Transverse colon (tissue), 4 donors: ENCODE data around the gene PGAM2. TPM values are rescaled to one million over a fixed set of nuclear protein-coding genes. Genes with fewer than 3 reads are reported as not detected.

Experiments
- DNase-seq: peaks from one replicate; pipeline ENCODE4 v3.0.0-alpha.2; 2019
- H3K27ac ChIP-seq, 4 donors: fragments of 200-600 bp; sonication (generic); 2 replicates each; pipeline ENCODE4 v1.5.1; 2016 to 2018; ENCODE audit warnings: inconsistent platforms in 4 of 4
- H3K27me3 ChIP-seq: fragments of 200-600 bp; sonication (generic); 2 replicates; pipeline ENCODE4 v1.5.1; 2017; ENCODE audit warnings: inconsistent platforms
- H3K36me3 ChIP-seq, 4 donors: fragments of 200-600 bp; sonication (generic); 2 replicates each; pipeline ENCODE4 v1.5.1; 2017 to 2019; ENCODE audit warnings: inconsistent platforms in 4 of 4
- H3K4me1 ChIP-seq, 4 donors: fragments of 200-600 bp; sonication (generic); 2 replicates each; pipeline ENCODE4 v1.5.1; 2017 to 2020; ENCODE audit warnings: inconsistent platforms in 4 of 4
- H3K4me3 ChIP-seq, 4 donors: fragments of 200-600 bp; sonication (generic); 1 replicate in 1 of 4; 2 replicates in 3 of 4; pipeline versions ENCODE4 v1.5.1 to v1.6.1; 2017 to 2019; ENCODE audit warnings: inconsistent platforms in 4 of 4
- H3K9me3 ChIP-seq, 2 donors: fragments of 200-600 bp; sonication (generic); 2 replicates each; pipeline ENCODE4 v1.5.1; 2017 to 2019; ENCODE audit warnings: inconsistent platforms in 2 of 2
- EP300 ChIP-seq: sonication (generic); formaldehyde crosslinking; IDR thresholded peaks from one replicate; pipeline ENCODE4 v1.6.1; 2017; ENCODE audit warnings: antibody characterized with exemption, low read depth
- POLR2A ChIP-seq: fragments of 450-650 bp; IDR thresholded peaks from one replicate; pipeline ENCODE4 v1.6.1; 2016; ENCODE audit warnings: antibody characterized with exemption, mild to moderate bottlenecking, moderate library complexity
- POLR2AphosphoS5 ChIP-seq, 3 donors: sonication (generic); formaldehyde crosslinking; IDR thresholded peaks; one replicate each; pipeline ENCODE4 v1.6.1; 2016; ENCODE audit warnings: antibody characterized with exemption in 3 of 3
- WGBS, 2 donors: methylation state at CpG; one replicate each; pipeline ENCODE4 v1.1.5; 2018; ENCODE audit warnings: low coverage in 1 of 2; 5-methylcytosine and 5-hydroxymethylcytosine counted together
- in situ Hi-C, 4 donors: fragments of 200-750 bp; cut with MboI; loops; one replicate each; pipeline versions ENCODE4 v1.15.0 to v1.15.1; 2017; ENCODE audit warnings: low sequenced_read_pairs in 3 of 4, low pct_ligation_motif_present in 1 of 4, low pct_unique_long_range_greater_than_20kb in 1 of 4
- intact Hi-C: fragments of 100-400 bp; cut with DNase I; formaldehyde crosslinking; loops from one replicate; pipeline ENCODE4 v1.15.1; 2023; ENCODE audit warnings: low total_unique reads
- total RNA-seq, 4 donors: library from RNA; depleted of rRNA; stranded (reverse); fragments of >200 nt; gene quantifications; one replicate each; pipeline ENCODE4 v1.1.0, GENCODE V29; 2016
- TF ChIP-seq, protein P1 (sequence below), 5 experiments: fragments of 200-600 bp in 3 of 5; fragments of 450-650 bp in 2 of 5; sonication (generic) in 3 of 5; IDR thresholded peaks; 1 replicate in 2 of 5; 2 replicates in 3 of 5; pipeline ENCODE4 v1.5.1; 2016 to 2017; ENCODE audit warnings: antibody characterized with exemption in 5 of 5, inconsistent platforms in 3 of 5, mild to moderate bottlenecking in 2 of 5, moderate library complexity in 1 of 5

Gene PGAM2
- total RNA-seq, 4 donors from 2014 or later = 9.7 TPM; not detected in 3

DNA sequence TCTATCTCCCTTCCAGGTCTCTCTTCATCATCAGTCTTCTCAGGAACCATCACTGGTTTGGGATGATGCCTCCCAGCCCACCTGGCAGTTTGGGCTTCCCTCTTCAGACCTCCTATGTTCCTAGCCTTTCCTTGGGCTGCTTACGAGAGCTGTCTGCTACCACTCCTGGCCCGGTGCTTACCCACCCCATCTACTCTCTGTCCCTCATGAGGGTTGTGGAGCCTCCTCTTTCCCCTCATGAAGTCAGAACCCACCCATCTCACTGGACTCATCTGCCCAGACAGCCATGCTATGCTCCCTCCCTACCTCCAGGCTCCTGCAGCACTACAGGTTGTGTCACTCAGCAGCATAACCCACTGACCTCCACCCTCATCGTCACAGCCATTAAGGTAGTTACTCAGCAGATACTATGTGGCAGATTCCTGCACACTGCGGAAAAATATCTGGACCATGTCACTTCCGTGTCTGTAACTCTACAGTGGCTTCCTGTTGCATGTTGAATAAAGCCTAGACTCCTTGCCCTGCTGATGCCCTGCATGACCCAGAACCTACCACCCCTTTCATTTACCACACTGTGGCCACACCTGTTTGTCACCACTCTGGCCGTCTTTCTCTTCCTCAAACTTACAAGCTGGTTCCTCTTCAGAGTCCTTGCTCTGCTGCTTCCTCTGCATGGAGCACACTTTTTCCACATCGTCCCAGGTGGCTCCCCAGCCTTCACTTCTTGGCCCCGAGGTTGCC is 18.9 kb downstream of the PGAM2 start:
- Histone ChIP-seq H3K27me3 (no peaks in the 10 kb centered on the region), H3K4me3 (no peak overlapping the region), H3K4me1 (peaks cover 15 to 35% (median 25%) of the 10 kb centered on the region in 4 donors), H3K36me3 (peaks cover 0 to 11% (median 4%) of the 10 kb centered on the region in 4 donors), H3K9me3 (no peaks in the 10 kb centered on the region), H3K27ac (peak overlapping the region; percentile 90 to 95 (median 94))
- intact Hi-C loops = no loop called here
- no peak for DNase-seq
- 62 to 70% methylated on average over 3 to 8 of the region's 8 CpGs for WGBS, 2 donors
- TF ChIP-seq, protein P1, sequence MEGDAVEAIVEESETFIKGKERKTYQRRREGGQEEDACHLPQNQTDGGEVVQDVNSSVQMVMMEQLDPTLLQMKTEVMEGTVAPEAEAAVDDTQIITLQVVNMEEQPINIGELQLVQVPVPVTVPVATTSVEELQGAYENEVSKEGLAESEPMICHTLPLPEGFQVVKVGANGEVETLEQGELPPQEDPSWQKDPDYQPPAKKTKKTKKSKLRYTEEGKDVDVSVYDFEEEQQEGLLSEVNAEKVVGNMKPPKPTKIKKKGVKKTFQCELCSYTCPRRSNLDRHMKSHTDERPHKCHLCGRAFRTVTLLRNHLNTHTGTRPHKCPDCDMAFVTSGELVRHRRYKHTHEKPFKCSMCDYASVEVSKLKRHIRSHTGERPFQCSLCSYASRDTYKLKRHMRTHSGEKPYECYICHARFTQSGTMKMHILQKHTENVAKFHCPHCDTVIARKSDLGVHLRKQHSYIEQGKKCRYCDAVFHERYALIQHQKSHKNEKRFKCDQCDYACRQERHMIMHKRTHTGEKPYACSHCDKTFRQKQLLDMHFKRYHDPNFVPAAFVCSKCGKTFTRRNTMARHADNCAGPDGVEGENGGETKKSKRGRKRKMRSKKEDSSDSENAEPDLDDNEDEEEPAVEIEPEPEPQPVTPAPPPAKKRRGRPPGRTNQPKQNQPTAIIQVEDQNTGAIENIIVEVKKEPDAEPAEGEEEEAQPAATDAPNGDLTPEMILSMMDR (IDR thresholded peaks at IDR 0.05) = no peak
- in situ Hi-C loops = no loop called here

DNA sequence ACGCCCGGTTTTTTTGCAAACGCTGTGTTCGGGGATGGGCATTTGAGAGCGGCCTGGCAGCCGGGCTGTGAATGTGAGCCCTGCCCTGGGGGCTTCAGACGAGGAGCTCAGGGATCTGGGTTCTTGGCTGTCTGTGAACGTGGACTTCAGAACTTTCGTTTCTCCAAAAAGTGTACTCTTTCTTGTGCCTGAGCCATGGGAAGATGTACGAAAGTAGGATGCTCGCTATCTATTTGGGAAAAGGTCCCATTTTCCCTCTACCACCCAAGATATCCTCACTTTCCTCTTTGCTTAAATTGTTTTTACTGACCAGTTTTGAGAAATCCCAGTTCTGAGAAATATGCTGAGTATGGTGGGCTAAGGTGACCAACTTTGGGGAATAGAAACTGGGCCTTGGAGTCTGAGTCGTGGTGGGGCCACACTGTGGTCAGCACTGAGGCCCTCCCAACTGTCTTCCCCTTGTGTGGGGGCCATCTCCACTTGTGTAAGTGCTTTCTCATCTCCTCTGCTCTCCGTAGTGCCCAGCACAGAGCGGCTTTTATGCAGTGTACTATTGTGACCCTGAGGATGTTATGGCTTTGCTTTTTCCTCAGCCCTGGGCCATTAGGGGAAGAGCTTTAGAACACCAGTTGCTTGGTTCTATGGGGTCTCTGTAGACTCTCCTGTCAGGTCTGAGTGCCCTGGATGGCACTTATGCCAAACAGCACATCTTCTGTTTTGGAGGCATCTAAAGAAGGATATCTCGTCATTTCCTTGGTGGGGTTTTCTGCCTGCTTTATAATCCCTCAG is 19.9 kb downstream of the PGAM2 start:
- peak overlapping the region; percentile 80 to 94 (median 83) for H3K4me3 ChIP-seq
- intact Hi-C loops (no loop called here), in situ Hi-C loops (no loop called here)
- peaks cover 0 to 4% (median 0%) of the 10 kb centered on the region in 4 donors for H3K36me3 ChIP-seq
- no peaks in the 10 kb centered on the region for H3K27me3 ChIP-seq
- no peak for TF ChIP-seq EP300
- TF ChIP-seq, protein P1 (IDR thresholded peaks at IDR 0.05) = no peak
- TF ChIP-seq POLR2A = no peak
- no peak for TF ChIP-seq POLR2AphosphoS5 (IDR thresholded peaks at IDR 0.05)
- no peak for DNase-seq
- no peaks in the 10 kb centered on the region for H3K9me3 ChIP-seq
- WGBS, 2 donors = 27% methylated on average over 14 of the region's 15 CpGs; no CpG with 5 or more reads in 1 of the 2 donors
- peaks cover 15 to 44% (median 30%) of the 10 kb centered on the region in 4 donors for H3K4me1 ChIP-seq
- H3K27ac ChIP-seq = peak overlapping the region; percentile 90 to 95 (median 94)

DNA sequence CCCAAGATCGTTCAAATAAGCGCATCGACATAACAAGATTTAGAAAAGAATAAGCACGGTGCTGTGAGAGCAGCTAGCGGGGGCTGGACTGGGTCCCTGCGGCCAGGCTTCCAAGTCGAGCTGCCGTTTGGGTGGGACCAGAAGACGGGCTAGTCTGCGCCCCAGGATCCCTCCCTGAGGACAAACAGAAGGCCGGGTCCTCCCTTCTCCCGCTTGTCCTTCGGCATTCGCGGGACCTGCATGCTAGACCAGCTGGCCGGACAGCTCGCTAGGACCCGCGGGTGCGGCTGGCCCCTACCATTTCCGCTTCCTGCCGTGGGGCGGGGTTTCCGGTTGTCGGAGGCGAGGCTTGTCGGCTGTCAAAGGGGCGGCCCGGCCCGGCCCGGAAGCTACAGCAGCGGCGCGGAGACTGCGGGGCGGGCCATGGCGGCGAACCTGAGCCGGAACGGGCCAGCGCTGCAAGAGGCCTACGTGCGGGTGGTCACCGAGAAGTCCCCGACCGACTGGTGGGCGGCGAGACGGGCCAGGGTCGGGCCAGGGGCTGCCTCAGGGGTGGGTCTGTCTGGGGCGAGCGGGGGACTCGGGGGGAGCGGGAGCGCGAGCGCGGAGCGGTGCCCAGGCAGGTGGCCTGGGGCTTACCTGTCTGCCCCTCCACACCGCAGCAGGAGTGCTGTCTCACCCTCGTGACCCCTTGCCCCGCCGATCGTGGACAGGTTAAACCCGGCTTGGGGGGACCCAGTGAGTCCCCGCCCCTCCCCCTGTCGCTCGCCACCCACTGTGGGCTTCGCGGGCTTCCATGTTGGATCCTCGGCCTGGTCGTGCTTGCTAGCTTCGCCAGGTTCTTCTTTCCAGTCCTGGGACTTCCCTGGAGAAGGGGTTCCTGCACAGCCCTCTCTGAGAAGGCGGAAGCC is 20.8 kb downstream of the PGAM2 start, which contains the start of gene DBNL:
DBNL (plus strand) TSS at position 388 of the 911 bp plus-strand sequence; CDS start at position 424, 36 bp downstream.
- peak within 1 kb of the TSS; percentile 90 to 95 (median 94) for H3K27ac ChIP-seq
- TF ChIP-seq POLR2AphosphoS5 (IDR thresholded peaks at IDR 0.05) (peak; percentile 91 to 96 (median 93)), EP300 (peak; percentile 33), POLR2A (peak; percentile 93)
- TF ChIP-seq, protein P1 (IDR thresholded peaks at IDR 0.05) = no peak
- H3K9me3 ChIP-seq = no peaks in the 10 kb centered on the region
- H3K4me3 ChIP-seq = peak within 1 kb of the TSS; percentile 80 to 94 (median 83)
- intact Hi-C loops = no loop called here
- WGBS, 2 donors = 1% methylated on average over 35 of the region's 74 CpGs; no CpG with 5 or more reads in 1 of the 2 donors
- H3K36me3 ChIP-seq = no peaks in the 10 kb centered on the region
- peaks cover 15 to 46% (median 31%) of the 10 kb centered on the region in 4 donors for H3K4me1 ChIP-seq
- DNase-seq = peak; percentile 97
- in situ Hi-C loops = no loop called here
- H3K27me3 ChIP-seq = no peaks in the 10 kb centered on the region
